HEK293 (cell line): ENCODE measurements around the gene ELMO1.

ENCODE experiments used
- CTCF ChIA-PET: fragments of 350-600 bp; formaldehyde crosslinking; extraction: SDS; loops from one replicate; lab custom pipeline; 2021; ENCODE audit warnings: antibody characterized with exemption; lab: Yijun Ruan, JAX
- POLR2A ChIA-PET: fragments of 300-600 bp; formaldehyde crosslinking; extraction: SDS; loops from one replicate; lab custom pipeline; 2020; ENCODE audit warnings: antibody characterized with exemption, inconsistent platforms; lab: Yijun Ruan, JAX
- H3K27ac ChIP-seq: fragments of 200-500 bp; sonication (Bioruptor generic); 2 replicates; pipeline ENCODE4 v1.5.1; 2014; ENCODE audit warnings: low read depth, low read length, control low read depth, inconsistent platforms; ENCODE audit errors: extremely low read depth
- H3K36me3 ChIP-seq, 2 experiments: fragments of 200-500 bp in 1 of 2; sonication (Bioruptor generic) in 1 of 2; 1 replicate in 1 of 2; 2 replicates in 1 of 2; pipeline ENCODE4 v1.5.1; 2014 to 2017; ENCODE audit warnings: inconsistent platforms in 2 of 2, low read length in 2 of 2; ENCODE audit not compliant: control insufficient read depth in 2 of 2, insufficient read depth in 1 of 2
- H3K4me1 ChIP-seq: fragments of 200-500 bp; sonication (Bioruptor generic); 2 replicates; pipeline ENCODE4 v1.5.1; 2014; ENCODE audit warnings: mild to moderate bottlenecking, low read length, inconsistent platforms; ENCODE audit not compliant: control insufficient read depth, insufficient read depth
- H3K4me3 ChIP-seq: 2 replicates; pipeline ENCODE4 v1.5.1; 2011; ENCODE audit warnings: low read depth, mild to moderate bottlenecking, control low read depth, low read length, moderate library complexity
- H3K9me3 ChIP-seq: fragments of 200-500 bp; sonication (Bioruptor generic); 2 replicates; pipeline ENCODE4 v1.5.1; 2014; ENCODE audit warnings: low read depth, low read length, inconsistent platforms; ENCODE audit not compliant: control insufficient read depth, insufficient read depth
- AEBP2 ChIP-seq: fragments of 450-650 bp; formaldehyde crosslinking; IDR thresholded peaks from 2 replicates; pipeline ENCODE4 v1.5.1; 2016; ENCODE audit warnings: missing biosample characterization, missing genetic modification characterization, borderline replicate concordance
- ATF2 ChIP-seq: fragments of 450-650 bp; formaldehyde crosslinking; IDR thresholded peaks from 2 replicates; pipeline ENCODE4 v1.5.1; 2016; ENCODE audit warnings: missing biosample characterization, missing genetic modification characterization, low read depth
- EGR2 ChIP-seq: fragments of 450-650 bp; formaldehyde crosslinking; IDR thresholded peaks from 2 replicates; pipeline ENCODE4 v1.5.1; 2016; ENCODE audit warnings: low read depth, missing biosample characterization, missing genetic modification characterization
- GLIS2 ChIP-seq: fragments of 450-650 bp; formaldehyde crosslinking; IDR thresholded peaks from 2 replicates; pipeline ENCODE4 v1.5.1; 2016; ENCODE audit warnings: missing biosample characterization, missing genetic modification characterization
- HOXC10 ChIP-seq: sonication (generic); formaldehyde crosslinking; IDR thresholded peaks from 2 replicates; pipeline ENCODE4 v1.8.1; 2023; ENCODE audit warnings: mild to moderate bottlenecking, missing genetic modification reagents
- PRDM1 ChIP-seq: fragments of 450-650 bp; formaldehyde crosslinking; IDR thresholded peaks from 2 replicates; pipeline ENCODE4; 2016; ENCODE audit warnings: missing biosample characterization, missing genetic modification characterization
- SP3 ChIP-seq: fragments of 450-650 bp; formaldehyde crosslinking; IDR thresholded peaks from 2 replicates; pipeline ENCODE4 v1.5.1; 2016; ENCODE audit warnings: missing biosample characterization, missing genetic modification characterization
- WT1 ChIP-seq: fragments of 450-650 bp; formaldehyde crosslinking; IDR thresholded peaks from 2 replicates; pipeline ENCODE4 v1.5.1; 2016; ENCODE audit warnings: missing biosample characterization, missing genetic modification characterization
- ZBTB8A ChIP-seq: fragments of 450-650 bp; formaldehyde crosslinking; IDR thresholded peaks from 2 replicates; pipeline ENCODE4 v1.5.1; 2016; ENCODE audit warnings: missing biosample characterization, missing genetic modification characterization
- ZFP41 ChIP-seq: fragments of 450-650 bp; formaldehyde crosslinking; IDR thresholded peaks from 2 replicates; pipeline ENCODE4 v1.5.1; 2016; ENCODE audit warnings: missing biosample characterization, missing genetic modification characterization, borderline replicate concordance
- ZIC2 ChIP-seq: fragments of 450-650 bp; formaldehyde crosslinking; IDR thresholded peaks from 2 replicates; pipeline ENCODE4 v1.5.1; 2016; ENCODE audit warnings: missing biosample characterization, missing genetic modification characterization
- ZNF169 ChIP-seq: fragments of 450-650 bp; formaldehyde crosslinking; IDR thresholded peaks from 2 replicates; pipeline ENCODE4 v1.5.1; 2016; ENCODE audit warnings: missing biosample characterization, missing genetic modification characterization
- ZNF248 ChIP-seq: fragments of 450-650 bp; formaldehyde crosslinking; IDR thresholded peaks from 2 replicates; pipeline ENCODE4 v1.5.1; 2017; ENCODE audit warnings: missing biosample characterization, missing genetic modification characterization
- ZNF311 ChIP-seq: fragments of 450-650 bp; formaldehyde crosslinking; IDR thresholded peaks from 2 replicates; pipeline ENCODE4 v1.5.1; 2017; ENCODE audit warnings: missing biosample characterization, missing genetic modification characterization, borderline replicate concordance
- ZNF324 ChIP-seq: fragments of 450-650 bp; formaldehyde crosslinking; IDR thresholded peaks from 2 replicates; pipeline ENCODE4 v1.5.1; 2016; ENCODE audit warnings: missing biosample characterization, missing genetic modification characterization
- ZNF426 ChIP-seq: fragments of 450-650 bp; formaldehyde crosslinking; IDR thresholded peaks from 2 replicates; pipeline ENCODE4 v1.5.1; 2017; ENCODE audit warnings: missing biosample characterization, missing genetic modification characterization, mild to moderate bottlenecking, inconsistent platforms, moderate library complexity
- ZNF488 ChIP-seq: fragments of 450-650 bp; formaldehyde crosslinking; IDR thresholded peaks from 2 replicates; pipeline ENCODE4 v1.5.1; 2016; ENCODE audit warnings: missing biosample characterization, missing genetic modification characterization
- ZNF510 ChIP-seq: fragments of 450-650 bp; formaldehyde crosslinking; IDR thresholded peaks from 2 replicates; pipeline ENCODE4 v1.5.1; 2018; ENCODE audit warnings: mild to moderate bottlenecking, missing genetic modification characterization, missing biosample characterization; ENCODE audit not compliant: insufficient replicate concordance
- ZNF580 ChIP-seq: fragments of 450-650 bp; formaldehyde crosslinking; IDR thresholded peaks from 2 replicates; pipeline ENCODE4 v1.5.1; 2016; ENCODE audit warnings: missing biosample characterization, missing genetic modification characterization
- ZNF624 ChIP-seq: fragments of 450-650 bp; formaldehyde crosslinking; IDR thresholded peaks from 2 replicates; pipeline ENCODE4 v1.5.1; 2017; ENCODE audit warnings: missing biosample characterization, missing genetic modification characterization
- ZNF658 ChIP-seq: fragments of 450-650 bp; formaldehyde crosslinking; IDR thresholded peaks from 2 replicates; pipeline ENCODE4; 2016; ENCODE audit warnings: missing biosample characterization, missing genetic modification characterization
- ZNF777 ChIP-seq: fragments of 450-650 bp; formaldehyde crosslinking; IDR thresholded peaks from 2 replicates; pipeline ENCODE4 v1.5.1; 2017; ENCODE audit warnings: missing biosample characterization, missing genetic modification characterization, borderline replicate concordance
- ZNF843 ChIP-seq: fragments of 450-650 bp; formaldehyde crosslinking; IDR thresholded peaks from 2 replicates; pipeline ENCODE4 v1.5.1; 2016; ENCODE audit warnings: missing biosample characterization, missing genetic modification characterization

Gene ELMO1

GRCh38 chr7:37013771-37014170, 434.9 kb downstream of the ELMO1 start (continued):
- TF ChIP-seq ZNF580 (tag by site-specific recombination) (no peak), WT1 (tag by site-specific recombination) (no peak), AEBP2 (tag by site-specific recombination) (no peak), ZNF658 (no peak), ZNF843 (tag by site-specific recombination) (no peak)

- no peak overlapping the region for H3K27ac ChIP-seq
- H3K9me3 ChIP-seq = no peaks in the 10 kb centered on the region
- H3K4me3 ChIP-seq = no peak overlapping the region
- ChIA-PET CTCF (interaction anchor here (0.7 kb wide), 1 partner anchor 9 kb away, joined by 3 read pairs; no protein-coding TSS in a partner anchor), POLR2A (no interaction called here)
- no peaks in the 10 kb centered on the region for H3K4me1 ChIP-seq
- no peak for TF ChIP-seq ZNF777 (tag by site-specific recombination)
- no peak for TF ChIP-seq ZNF324 (tag by site-specific recombination)
- TF ChIP-seq ZIC2 (tag by site-specific recombination) = no peak
- no peak for TF ChIP-seq HOXC10 (CRISPR knock-in tag)
- TF ChIP-seq PRDM1 = no peak
- TF ChIP-seq ZNF311 (tag by site-specific recombination) = no peak
- TF ChIP-seq ZNF248 (tag by site-specific recombination) = no peak
- no peak for TF ChIP-seq SP3 (tag by site-specific recombination)
- TF ChIP-seq ZFP41 (tag by site-specific recombination) = no peak
- no peak for TF ChIP-seq ATF2 (tag by site-specific recombination)
- no peak for TF ChIP-seq AEBP2 (tag by site-specific recombination)
- TF ChIP-seq ZNF510 = no peak
- TF ChIP-seq ZBTB8A (tag by site-specific recombination) = no peak
- TF ChIP-seq ZNF624 (tag by site-specific recombination) = no peak
- TF ChIP-seq ZNF488 (tag by site-specific recombination) = no peak
- TF ChIP-seq ZNF169 (tag by site-specific recombination) = no peak
- TF ChIP-seq ZNF426 (tag by site-specific recombination) = no peak
- no peak for TF ChIP-seq EGR2
- no peak for TF ChIP-seq GLIS2 (tag by site-specific recombination)
- no peak for TF ChIP-seq ZNF658
- no peaks in the 10 kb centered on the region for H3K36me3 ChIP-seq
Measured at GRCh38 chr7:37011151-37011890, 437.3 kb downstream of the ELMO1 start.
